SK-N-SH treated with all-trans-retinoic acid at 6 μM for 48 hours (cell line): ENCODE measurements around the gene STARD13.

Experiments
- ATAC-seq: fragments of 200-7000 bp; cut with Tn5 transposase; 3 replicates; pipeline ENCODE4 v1.9.1; 2020; ENCODE audit warnings: mild to moderate bottlenecking, moderate library complexity
- ARNTL ChIP-seq: fragments of 450-650 bp; formaldehyde crosslinking; IDR thresholded peaks from 2 replicates; pipeline ENCODE4 v1.5.0; 2020; ENCODE audit warnings: low read depth, mild to moderate bottlenecking, moderate library complexity, borderline replicate concordance
- BACH2 ChIP-seq: fragments of 250-450 bp; sonication (Bioruptor Pico); IDR thresholded peaks from 2 replicates; pipeline ENCODE4 v1.9.0; 2021; ENCODE audit warnings: mild to moderate bottlenecking, borderline replicate concordance
- ESRRG ChIP-seq: fragments of 250-450 bp; sonication (Bioruptor Pico); IDR thresholded peaks from 2 replicates; pipeline ENCODE4 v1.6.1; 2021; ENCODE audit warnings: mild to moderate bottlenecking
- GLIS3 ChIP-seq: fragments of 250-450 bp; sonication (Bioruptor Pico); IDR thresholded peaks from 2 replicates; pipeline ENCODE4 v1.5.0; 2020; ENCODE audit warnings: mild to moderate bottlenecking, moderate library complexity
- ISL1 ChIP-seq: fragments of 250-450 bp; sonication (Bioruptor Pico); IDR thresholded peaks from 2 replicates; pipeline ENCODE4 v2.1.2; 2022; ENCODE audit warnings: mild to moderate bottlenecking, moderate library complexity
- OSR1 ChIP-seq: fragments of 250-450 bp; sonication (Bioruptor Pico); IDR thresholded peaks from 2 replicates; pipeline ENCODE4 v1.8.0; 2022; ENCODE audit warnings: moderate library complexity, mild to moderate bottlenecking, inconsistent platforms
- PPARA ChIP-seq: fragments of 250-450 bp; sonication (Bioruptor Pico); IDR thresholded peaks from 2 replicates; pipeline ENCODE4 v1.5.0; 2020; ENCODE audit warnings: mild to moderate bottlenecking, borderline replicate concordance
- RARB ChIP-seq: fragments of 250-450 bp; sonication (Bioruptor Pico); IDR thresholded peaks from 2 replicates; pipeline ENCODE4 v1.8.0; 2021; ENCODE audit warnings: mild to moderate bottlenecking, moderate library complexity
- SNAI2 ChIP-seq: fragments of 250-450 bp; sonication (Bioruptor Pico); IDR thresholded peaks from 2 replicates; pipeline ENCODE4 v1.5.0; 2020; ENCODE audit warnings: mild to moderate bottlenecking, moderate library complexity
- TOX ChIP-seq: fragments of 250-450 bp; sonication (Bioruptor Pico); IDR thresholded peaks from 2 replicates; pipeline ENCODE4 v1.8.0; 2021; ENCODE audit warnings: mild to moderate bottlenecking, moderate library complexity, borderline replicate concordance
- TSHZ2 ChIP-seq: fragments of 250-450 bp; sonication (Bioruptor Pico); IDR thresholded peaks from 2 replicates; pipeline ENCODE4 v1.5.0; 2020; ENCODE audit warnings: mild to moderate bottlenecking, moderate library complexity
- ZC3H10 ChIP-seq: fragments of 250-450 bp; sonication (Bioruptor Pico); IDR thresholded peaks from 2 replicates; pipeline ENCODE4 v1.5.1; 2021; ENCODE audit warnings: mild to moderate bottlenecking, moderate library complexity
- ZNF565 ChIP-seq: fragments of 450-650 bp; formaldehyde crosslinking; conservative IDR thresholded peaks from 2 replicates; pipeline ENCODE4 v1.5.0; 2020; ENCODE audit warnings: low read depth, mild to moderate bottlenecking, moderate library complexity
- ZNF70 ChIP-seq: fragments of 450-650 bp; formaldehyde crosslinking; IDR thresholded peaks from 2 replicates; pipeline ENCODE4 v1.5.0; 2020; ENCODE audit warnings: mild to moderate bottlenecking, moderate library complexity
- ZNF8 ChIP-seq: fragments of 450-650 bp; formaldehyde crosslinking; IDR thresholded peaks from 2 replicates; pipeline ENCODE4 v1.5.0; 2020; ENCODE audit warnings: mild to moderate bottlenecking, moderate library complexity
- TF ChIP-seq, protein P1 (sequence below): fragments of 250-450 bp; sonication (Bioruptor Pico); IDR thresholded peaks from 2 replicates; pipeline ENCODE4 v1.8.0; 2020; ENCODE audit warnings: mild to moderate bottlenecking, moderate library complexity, borderline replicate concordance
- TF ChIP-seq, protein P2 (sequence below): fragments of 250-450 bp; sonication (Bioruptor Pico); IDR thresholded peaks from 2 replicates; pipeline ENCODE4 v1.5.1; 2021; ENCODE audit warnings: mild to moderate bottlenecking, moderate library complexity
- TF ChIP-seq, protein P3 (sequence below): fragments of 250-450 bp; sonication (Bioruptor Pico); IDR thresholded peaks from 2 replicates; pipeline ENCODE4 v1.8.0; 2021; ENCODE audit warnings: low read depth, mild to moderate bottlenecking, moderate library complexity, borderline replicate concordance

The STARD13 gene

DNA sequence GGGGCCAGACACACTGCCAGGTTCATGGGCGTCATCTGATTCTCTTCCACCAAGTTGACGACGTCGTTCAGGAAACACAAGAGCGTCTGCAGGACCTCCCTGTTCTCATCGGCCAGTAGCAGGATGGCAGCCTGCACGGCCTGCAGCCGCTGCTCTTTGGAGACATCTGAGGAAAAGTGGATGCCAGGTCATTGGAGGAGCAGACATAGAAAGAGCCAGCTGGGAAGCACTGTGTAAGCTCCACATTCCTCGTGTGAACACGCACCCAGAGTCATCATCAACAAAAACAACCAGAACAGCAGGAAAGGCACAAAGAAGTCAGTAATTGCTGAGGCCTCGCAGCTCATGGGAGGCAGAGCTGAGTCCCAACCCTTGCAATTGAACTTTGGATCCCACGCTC lies 172.8 kb downstream of the STARD13 start (continued):
- TF ChIP-seq BACH2 (no peak), ZNF70 (CRISPR knock-in tag) (no peak), ZNF565 (no peak), PPARA (CRISPR knock-in tag) (no peak)
- TF ChIP-seq, protein P1, sequence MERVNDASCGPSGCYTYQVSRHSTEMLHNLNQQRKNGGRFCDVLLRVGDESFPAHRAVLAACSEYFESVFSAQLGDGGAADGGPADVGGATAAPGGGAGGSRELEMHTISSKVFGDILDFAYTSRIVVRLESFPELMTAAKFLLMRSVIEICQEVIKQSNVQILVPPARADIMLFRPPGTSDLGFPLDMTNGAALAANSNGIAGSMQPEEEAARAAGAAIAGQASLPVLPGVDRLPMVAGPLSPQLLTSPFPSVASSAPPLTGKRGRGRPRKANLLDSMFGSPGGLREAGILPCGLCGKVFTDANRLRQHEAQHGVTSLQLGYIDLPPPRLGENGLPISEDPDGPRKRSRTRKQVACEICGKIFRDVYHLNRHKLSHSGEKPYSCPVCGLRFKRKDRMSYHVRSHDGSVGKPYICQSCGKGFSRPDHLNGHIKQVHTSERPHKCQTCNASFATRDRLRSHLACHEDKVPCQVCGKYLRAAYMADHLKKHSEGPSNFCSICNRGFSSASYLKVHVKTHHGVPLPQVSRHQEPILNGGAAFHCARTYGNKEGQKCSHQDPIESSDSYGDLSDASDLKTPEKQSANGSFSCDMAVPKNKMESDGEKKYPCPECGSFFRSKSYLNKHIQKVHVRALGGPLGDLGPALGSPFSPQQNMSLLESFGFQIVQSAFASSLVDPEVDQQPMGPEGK = no peak

DNA sequence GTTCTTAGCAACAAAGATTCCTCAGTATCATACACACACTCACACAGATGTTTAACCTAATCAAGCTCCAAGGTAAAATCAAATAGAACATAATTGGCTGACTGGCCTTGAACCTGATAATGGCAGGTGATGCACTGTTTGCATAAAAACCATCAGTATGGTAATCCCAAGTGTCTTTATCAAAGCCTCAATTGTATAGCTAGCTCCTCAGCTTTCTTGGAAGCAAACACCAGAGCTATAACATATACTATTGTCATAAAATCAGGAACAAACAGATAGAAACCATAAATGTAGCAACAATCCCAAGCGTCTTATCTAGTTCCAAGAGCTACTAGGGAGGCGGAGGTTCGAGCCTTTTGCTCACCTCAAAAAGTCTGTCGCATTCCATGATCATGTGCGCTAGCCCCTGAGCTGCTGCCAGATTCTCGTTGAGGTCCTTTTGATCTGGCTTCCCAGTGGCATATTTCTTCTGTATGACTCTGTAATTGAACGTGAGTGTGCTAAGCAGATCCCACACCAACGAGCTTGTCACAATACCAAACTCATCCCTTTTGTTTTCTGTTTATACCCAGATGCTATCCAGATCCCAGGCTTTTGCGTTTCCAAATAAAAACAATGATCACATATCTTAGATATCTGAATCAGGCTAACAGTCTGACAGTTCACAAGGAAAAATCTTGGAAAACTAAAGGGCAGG lies 174.0 kb downstream of the STARD13 start:
- peak; percentile 28; the same call in 2 of the 3 replicates for ATAC-seq
- TF ChIP-seq, protein P2, sequence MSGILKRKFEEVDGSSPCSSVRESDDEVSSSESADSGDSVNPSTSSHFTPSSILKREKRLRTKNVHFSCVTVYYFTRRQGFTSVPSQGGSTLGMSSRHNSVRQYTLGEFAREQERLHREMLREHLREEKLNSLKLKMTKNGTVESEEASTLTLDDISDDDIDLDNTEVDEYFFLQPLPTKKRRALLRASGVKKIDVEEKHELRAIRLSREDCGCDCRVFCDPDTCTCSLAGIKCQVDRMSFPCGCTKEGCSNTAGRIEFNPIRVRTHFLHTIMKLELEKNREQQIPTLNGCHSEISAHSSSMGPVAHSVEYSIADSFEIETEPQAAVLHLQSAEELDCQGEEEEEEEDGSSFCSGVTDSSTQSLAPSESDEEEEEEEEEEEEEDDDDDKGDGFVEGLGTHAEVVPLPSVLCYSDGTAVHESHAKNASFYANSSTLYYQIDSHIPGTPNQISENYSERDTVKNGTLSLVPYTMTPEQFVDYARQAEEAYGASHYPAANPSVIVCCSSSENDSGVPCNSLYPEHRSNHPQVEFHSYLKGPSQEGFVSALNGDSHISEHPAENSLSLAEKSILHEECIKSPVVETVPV (CRISPR knock-in tag) = no peak
- TF ChIP-seq RARB (CRISPR knock-in tag) = no peak
- TF ChIP-seq TSHZ2 (CRISPR knock-in tag) = no peak
- TF ChIP-seq ZC3H10 (CRISPR knock-in tag) = no peak
- TF ChIP-seq BACH2 = no peak
- no peak; the same call in 1 of the 2 replicates for TF ChIP-seq ISL1 (CRISPR knock-in tag)
- no peak for TF ChIP-seq PPARA (CRISPR knock-in tag)
- TF ChIP-seq ZNF70 (CRISPR knock-in tag) = no peak
- TF ChIP-seq OSR1 = no peak
- TF ChIP-seq ZNF565 = no peak
- TF ChIP-seq, protein P1 = no peak
- no peak for TF ChIP-seq ARNTL (CRISPR knock-in tag)
- no peak for TF ChIP-seq ZNF8 (CRISPR knock-in tag)
- TF ChIP-seq, protein P3, sequence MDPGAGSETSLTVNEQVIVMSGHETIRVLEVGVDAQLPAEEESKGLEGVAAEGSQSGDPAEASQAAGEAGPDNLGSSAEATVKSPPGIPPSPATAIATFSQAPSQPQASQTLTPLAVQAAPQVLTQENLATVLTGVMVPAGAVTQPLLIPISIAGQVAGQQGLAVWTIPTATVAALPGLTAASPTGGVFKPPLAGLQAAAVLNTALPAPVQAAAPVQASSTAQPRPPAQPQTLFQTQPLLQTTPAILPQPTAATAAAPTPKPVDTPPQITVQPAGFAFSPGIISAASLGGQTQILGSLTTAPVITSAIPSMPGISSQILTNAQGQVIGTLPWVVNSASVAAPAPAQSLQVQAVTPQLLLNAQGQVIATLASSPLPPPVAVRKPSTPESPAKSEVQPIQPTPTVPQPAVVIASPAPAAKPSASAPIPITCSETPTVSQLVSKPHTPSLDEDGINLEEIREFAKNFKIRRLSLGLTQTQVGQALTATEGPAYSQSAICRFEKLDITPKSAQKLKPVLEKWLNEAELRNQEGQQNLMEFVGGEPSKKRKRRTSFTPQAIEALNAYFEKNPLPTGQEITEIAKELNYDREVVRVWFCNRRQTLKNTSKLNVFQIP (CRISPR knock-in tag) = no peak
- TF ChIP-seq ESRRG (CRISPR knock-in tag) = no peak
- no peak for TF ChIP-seq SNAI2 (CRISPR knock-in tag)
- TF ChIP-seq, all 23 proteins: peak for 0

- TF ChIP-seq TOX (CRISPR knock-in tag) (no peak), ESRRG (CRISPR knock-in tag) (no peak), RARB (CRISPR knock-in tag) (no peak), GLIS3 (CRISPR knock-in tag) (no peak), ARNTL (CRISPR knock-in tag) (no peak), SNAI2 (CRISPR knock-in tag) (no peak), PPARA (CRISPR knock-in tag) (no peak), ZNF70 (CRISPR knock-in tag) (no peak), ZC3H10 (CRISPR knock-in tag) (no peak), BACH2 (no peak), ZNF565 (no peak)
- TF ChIP-seq, protein P3 (CRISPR knock-in tag) = no peak
- ATAC-seq = no peak
These were observed 174.7 kb downstream of the STARD13 start for GRCh38 chr13:33110713-33111413.
